Neural progenitor cell (in vitro differentiated cells): Measurements from ENCODE around the gene PEAR1.

Experiments used
- EZH2 ChIP-seq: fragments of 200-600 bp; sonication (generic); IDR thresholded peaks from 2 replicates; pipeline ENCODE4 v1.6.1; 2017; ENCODE audit warnings: antibody characterized with exemption, mild to moderate bottlenecking, moderate library complexity
- EZH2phosphoT487 ChIP-seq: fragments of 200-600 bp; sonication (generic); IDR thresholded peaks from 2 replicates; pipeline ENCODE4 v1.6.1; 2017; ENCODE audit warnings: antibody characterized with exemption
- TF ChIP-seq, protein P1 (sequence below): fragments of 200-600 bp; sonication (generic); IDR thresholded peaks from 2 replicates; pipeline ENCODE4 v1.5.1; 2017; ENCODE audit warnings: antibody characterized with exemption, mild to moderate bottlenecking

DNA sequence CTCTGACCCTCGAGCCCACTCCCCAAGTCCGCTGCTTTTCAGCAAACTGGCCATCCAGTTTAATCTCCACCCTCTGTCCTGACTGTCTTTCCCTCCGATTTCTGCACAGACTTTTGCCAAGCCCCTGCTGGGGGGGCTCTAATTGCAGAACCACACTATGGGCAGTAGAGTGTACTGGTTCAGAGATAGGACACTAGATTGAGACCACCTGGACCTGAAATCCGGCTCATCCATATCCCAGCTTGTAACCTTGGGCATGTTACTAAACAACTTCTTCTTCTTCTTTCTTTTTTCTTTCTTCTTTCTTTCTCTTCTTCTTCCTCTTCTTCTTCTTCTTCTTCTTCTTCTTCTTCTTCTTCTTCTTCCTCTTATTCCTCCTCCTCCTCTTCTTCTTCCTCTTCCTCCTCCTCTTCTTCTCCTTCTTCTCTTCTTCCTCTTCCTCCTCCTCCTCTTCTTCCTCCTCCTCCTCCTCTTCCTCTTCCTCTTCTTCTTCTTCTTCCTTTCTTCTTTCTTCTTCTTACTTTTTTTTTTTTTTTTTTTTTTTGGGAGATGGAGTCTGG, 34.6 kb downstream of the PEAR1 start:
- TF ChIP-seq, protein P1, sequence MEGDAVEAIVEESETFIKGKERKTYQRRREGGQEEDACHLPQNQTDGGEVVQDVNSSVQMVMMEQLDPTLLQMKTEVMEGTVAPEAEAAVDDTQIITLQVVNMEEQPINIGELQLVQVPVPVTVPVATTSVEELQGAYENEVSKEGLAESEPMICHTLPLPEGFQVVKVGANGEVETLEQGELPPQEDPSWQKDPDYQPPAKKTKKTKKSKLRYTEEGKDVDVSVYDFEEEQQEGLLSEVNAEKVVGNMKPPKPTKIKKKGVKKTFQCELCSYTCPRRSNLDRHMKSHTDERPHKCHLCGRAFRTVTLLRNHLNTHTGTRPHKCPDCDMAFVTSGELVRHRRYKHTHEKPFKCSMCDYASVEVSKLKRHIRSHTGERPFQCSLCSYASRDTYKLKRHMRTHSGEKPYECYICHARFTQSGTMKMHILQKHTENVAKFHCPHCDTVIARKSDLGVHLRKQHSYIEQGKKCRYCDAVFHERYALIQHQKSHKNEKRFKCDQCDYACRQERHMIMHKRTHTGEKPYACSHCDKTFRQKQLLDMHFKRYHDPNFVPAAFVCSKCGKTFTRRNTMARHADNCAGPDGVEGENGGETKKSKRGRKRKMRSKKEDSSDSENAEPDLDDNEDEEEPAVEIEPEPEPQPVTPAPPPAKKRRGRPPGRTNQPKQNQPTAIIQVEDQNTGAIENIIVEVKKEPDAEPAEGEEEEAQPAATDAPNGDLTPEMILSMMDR, result no peak
- TF ChIP-seq EZH2, result no peak
- no peak for TF ChIP-seq EZH2phosphoT487
